Measurements from ENCODE around the gene JAG1. TPM values are rescaled to one million over a fixed set of nuclear protein-coding genes. Genes with fewer than 3 reads are reported as not detected.
"Not testable (repeated sequence)": the region's sequence is repeated elsewhere in the genome, so short reads cannot be mapped to it uniquely, and the experiment has no call there.

JAG1 gene
- total RNA-seq, 1 donor from 2014 or later, result 227 TPM

DNA sequence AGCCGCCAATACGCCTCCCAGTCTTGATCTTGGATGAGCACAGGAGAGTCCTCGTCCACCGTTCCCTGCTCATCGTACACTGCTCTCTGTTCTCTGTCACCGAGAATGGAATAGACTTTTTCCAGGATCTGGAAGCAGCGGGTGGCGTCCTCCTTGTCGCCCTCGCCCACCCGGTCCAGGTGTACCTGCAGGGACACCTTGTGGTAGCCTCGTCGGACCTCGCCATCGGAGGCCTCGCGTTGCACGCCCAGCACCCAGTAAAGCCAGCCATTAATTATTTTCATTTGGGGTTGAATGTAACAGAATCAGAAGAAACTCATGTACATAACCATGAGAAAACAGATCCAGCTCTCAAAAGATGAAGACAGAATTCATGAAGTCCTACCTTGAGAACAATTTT, 59.9 kb downstream of the JAG1 start:
- no peak for DNase-seq (ENCODE audit: low read depth in 2 of 2)

- DNase-seq (ENCODE audit: low read depth in 2 of 2), result not testable (repeated sequence)
Measured at GRCh38 chr20:10613426-10613825, 60.4 kb downstream of the JAG1 start.

DNA sequence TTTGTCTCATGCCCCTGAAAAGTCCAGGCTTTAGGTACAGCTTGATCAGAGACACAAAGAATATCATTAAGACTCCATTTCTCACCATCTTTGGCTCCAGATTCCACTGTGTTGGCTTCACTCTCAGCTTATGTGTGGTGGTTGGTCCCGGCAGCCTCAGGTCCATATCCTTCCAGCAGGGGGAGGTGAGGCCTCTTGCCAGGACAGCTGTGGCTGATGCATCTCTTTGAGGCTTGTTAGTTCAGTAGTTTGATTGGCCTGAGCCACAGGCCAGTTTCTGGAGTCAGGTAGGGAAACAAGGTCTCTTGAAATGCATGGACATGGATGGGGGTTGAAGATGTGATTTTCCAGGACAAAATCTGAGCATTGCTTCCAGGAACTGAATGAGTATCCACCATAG, 62.4 kb downstream of the JAG1 start:
- DNase-seq (ENCODE audit: low read depth in 2 of 2), result peak; percentile 64 to 76

DNA sequence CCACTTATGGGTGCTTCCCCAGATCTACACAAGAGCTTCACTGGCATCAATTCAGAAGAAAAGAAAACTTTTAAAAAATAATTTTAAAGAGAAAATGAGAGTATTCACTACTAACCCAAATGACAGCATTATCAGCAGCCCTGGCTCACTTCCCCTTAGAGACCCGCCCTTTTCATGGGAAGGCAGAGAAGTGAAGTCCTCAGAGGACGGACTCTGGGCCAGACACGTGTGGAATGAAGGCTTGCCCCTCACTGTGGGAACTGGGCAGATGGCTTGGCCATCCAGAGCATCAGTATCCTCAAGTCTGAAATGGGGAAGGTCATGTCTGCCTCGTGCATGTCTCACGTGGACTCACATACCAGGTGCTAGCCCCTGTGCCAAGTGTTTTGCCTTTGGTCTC, 63.5 kb downstream of the JAG1 start:
- no peak for DNase-seq (ENCODE audit: low read depth in 2 of 2)

DNA sequence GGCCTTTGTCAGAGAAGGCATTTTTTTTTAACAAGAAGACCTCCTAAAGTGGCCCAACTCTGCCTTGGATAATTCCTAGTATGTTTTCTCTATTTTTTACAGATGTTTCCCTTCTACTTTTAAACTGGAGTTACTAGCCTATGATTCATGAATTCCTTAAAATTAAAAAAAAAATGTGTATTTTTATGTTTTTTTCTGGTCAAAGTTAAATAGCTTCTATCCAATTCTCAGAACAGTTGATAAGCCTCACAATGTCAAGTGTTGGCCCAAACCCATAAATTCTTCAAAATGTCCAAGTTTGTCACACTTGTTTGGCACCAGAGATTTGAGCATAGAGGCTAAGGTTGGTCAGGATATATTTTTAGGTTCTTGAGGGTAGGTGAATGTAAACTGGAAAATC, 64.0 kb downstream of the JAG1 start:
- no peak for DNase-seq (ENCODE audit: low read depth in 2 of 2)

DNA sequence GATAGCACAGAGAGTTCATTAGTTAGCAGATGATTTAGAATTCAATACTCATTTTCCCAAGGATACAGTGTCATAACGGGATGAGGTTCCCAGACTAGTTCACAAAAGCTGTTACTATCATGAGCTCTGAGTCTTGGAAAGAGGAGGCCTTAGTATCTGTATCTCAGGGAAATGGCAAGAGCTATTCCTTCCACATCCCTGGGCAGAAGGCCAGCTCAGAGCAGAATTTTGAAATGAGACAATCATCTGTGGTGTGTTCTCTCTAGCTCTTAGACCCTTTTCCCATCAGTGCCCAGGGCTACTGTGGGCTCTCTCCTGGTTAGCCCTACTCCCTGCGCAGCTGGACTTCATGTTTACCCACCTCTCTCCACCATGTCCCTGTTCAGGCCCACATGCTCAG, 64.5 kb downstream of the JAG1 start:
- DNase-seq (ENCODE audit: low read depth in 2 of 2), result peak in 1 of 2 donors; percentile 43

DNA sequence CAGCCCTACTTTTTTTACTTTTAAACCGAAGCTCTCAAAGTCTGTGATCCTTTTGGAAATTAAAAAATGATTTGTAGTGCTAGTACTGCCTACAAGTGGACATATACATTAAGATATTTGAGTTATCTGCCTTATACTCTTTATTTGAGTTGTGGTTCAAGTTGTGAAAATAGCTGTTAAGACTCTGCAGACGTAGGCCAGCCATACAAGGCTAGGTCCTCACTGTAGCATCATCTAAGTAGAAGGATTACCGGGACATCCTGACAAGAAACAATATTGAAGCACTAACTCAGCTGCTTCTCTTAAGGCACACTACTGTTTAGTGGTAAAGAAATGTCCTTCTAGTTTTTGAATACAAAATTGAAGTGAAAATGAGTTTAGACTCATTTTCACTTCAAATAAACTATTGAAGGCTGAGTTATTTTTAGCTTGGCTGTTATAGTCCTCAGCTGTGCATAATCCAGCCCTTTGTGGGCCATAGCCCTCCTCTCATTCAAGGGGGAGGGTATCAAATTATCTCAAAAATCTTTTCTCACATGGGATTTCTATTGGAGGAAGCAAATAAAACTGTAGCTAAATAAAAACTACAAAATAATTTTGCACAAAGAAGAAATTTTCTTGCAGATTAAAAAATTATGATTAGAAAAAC, 68.1 kb downstream of the JAG1 start:
- no peak for DNase-seq (ENCODE audit: low read depth in 2 of 2)

DNA sequence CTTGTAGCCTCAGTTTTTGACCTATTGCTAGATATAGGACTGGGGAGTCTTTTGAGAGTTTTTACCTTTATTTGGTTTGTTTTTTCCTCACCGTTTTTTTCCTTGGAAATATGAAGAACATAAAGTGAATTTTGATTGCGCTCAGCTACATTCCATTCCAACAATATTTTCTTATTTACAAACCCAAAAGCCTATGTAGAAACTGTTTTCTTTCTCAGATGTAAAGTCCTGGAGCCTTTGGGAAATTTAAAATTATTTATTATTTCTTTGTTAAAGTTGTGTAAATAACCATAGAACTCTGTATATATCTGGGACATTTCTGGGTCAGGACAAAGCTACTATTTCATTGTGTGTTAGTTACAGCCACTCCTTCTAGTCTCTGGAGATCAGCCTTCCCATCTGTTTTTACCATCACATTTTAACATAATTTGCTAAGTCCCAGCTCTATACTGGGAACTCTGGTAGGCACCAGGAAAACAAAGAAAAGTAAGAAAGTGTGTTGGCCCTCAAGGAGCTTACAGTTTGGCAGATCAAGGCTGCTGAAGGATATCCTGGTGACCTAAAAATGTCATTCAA, 68.8 kb downstream of the JAG1 start:
- no peak for DNase-seq (ENCODE audit: low read depth in 2 of 2)

- DNase-seq (ENCODE audit: low read depth in 2 of 2), result peak; percentile 50 to 87
Measured at GRCh38 chr20:10603971-10604864, 69.6 kb downstream of the JAG1 start.

DNA sequence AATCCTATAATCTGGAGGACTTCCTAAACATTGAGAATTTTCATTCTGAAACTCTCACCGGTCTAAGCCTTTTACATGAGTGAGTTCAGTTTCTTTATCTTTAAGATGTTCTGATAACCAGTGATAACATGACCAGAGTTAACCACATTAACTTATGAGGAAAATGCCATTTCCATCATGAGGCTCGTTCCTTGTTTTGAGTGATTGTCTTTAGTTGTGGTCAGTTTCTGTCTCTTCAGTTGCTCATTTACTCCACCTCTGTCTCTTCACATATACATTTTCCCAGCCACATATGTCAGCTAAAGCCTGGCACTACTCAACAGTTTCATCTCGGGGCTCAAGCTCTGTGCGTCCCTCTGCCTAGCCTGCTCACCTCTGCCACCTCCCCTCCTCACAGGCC, 70.4 kb downstream of the JAG1 start:
- no peak for DNase-seq (ENCODE audit: low read depth in 2 of 2)

DNA sequence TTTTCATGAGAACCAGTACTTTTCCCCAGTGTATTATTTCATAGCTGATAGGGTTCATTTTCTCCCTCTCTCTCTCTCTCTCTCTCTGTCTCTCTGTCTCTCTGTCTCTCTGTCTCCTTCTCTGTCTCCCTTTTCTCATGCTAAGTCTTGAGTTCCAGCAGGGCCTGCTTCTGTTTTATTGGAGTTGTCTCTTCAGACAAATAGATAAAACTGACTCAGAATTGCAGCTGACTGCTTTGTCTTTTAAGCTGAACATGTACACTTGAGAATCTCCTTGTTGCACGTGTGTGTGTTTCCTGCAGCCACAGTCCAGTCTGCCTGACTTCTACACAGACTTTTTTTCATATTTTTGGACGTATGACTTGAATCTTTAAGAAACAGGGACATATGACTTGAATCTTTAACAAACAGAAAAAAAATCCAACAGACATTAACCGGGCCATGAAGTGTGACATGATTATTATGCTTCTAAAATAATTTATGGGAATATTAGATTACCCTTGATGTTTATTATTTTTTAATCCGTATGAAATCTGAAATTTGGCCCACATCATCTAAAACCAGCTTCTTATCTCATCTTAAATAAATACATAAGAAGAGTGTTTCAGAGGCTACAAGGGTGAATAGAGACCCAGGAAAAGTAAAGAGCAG, 71.5 kb downstream of the JAG1 start:
- DNase-seq (ENCODE audit: low read depth in 2 of 2), result no peak

DNA sequence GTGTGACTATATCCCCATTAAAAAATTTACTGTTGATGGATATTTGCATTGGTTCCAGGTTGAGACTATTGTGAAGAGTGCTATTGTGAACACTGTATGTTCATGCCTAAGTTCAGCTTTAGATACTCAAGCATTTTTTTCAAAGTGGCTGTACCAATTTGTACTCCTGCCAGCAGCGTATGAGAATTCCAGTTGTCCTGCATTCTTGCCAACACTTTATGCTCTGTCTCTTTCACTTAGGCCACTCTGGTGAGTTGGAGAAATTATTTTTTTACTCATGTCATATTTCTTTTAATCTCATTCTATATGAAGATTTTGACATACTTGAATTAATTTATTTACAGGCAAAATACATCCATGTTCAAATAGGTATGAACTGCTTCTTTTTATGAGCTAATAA, 76.2 kb downstream of the JAG1 start:
- DNase-seq (ENCODE audit: low read depth in 2 of 2), result no peak

- peak; percentile 83 to 86 for DNase-seq (ENCODE audit: low read depth in 2 of 2)
Measured at GRCh38 chr20:10596710-10597121, 77.1 kb downstream of the JAG1 start.

GRCh38 chr20:10595985-10596384, 77.8 kb downstream of the JAG1 start:
- no peak for DNase-seq (ENCODE audit: low read depth in 2 of 2)

DNA sequence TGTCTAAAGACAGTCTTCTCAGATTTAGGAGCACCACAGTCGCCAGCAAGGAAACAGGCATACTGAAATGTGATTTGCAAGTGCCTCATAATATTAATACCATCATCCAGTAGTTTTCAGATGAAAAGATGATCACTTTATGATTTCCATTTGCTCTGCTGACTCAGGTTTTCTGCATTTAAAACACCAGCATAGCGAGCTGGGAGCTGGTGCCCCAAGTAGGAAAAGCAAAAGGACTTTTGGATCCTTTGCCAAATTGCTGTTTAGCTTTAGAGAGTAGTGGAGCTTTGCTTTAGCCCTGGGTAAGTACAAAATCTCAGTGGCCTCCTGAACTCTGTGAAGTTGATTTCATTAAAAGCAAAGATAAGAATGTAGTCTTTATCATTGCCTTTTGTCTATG, 78.5 kb downstream of the JAG1 start:
- no peak for DNase-seq (ENCODE audit: low read depth in 2 of 2)

- no peak for DNase-seq (ENCODE audit: low read depth in 2 of 2)
Measured at GRCh38 chr20:10594296-10594868, 79.4 kb downstream of the JAG1 start.

DNA sequence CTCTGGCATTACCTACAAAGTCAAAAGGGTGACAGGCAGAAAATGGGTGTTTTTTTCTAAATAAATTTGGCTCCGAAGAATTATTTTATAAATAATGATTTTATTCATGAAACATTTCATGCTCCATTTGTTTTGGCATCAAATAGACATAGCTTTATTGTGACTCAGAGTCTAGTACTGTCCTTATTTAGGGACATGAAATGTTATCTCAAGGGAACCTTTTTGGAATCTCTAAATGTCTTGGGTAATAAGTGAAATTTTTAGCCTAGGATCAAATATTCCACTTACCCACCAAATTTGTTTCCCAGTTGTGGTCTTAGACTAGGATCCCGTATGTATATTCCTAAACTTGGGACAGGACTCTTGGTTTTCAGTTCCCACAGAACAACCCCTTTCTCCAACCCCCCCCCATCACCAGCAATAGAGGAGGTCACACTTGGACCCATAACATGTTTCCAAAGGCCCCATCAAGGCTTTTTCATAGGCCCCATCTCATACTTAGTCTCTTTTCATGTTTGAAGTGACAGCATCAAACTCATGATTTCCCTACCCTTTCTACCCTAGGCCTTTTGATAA, 81.8 kb downstream of the JAG1 start:
- peak in 1 of 2 donors; percentile 45 for DNase-seq (ENCODE audit: low read depth in 2 of 2)

GRCh38 chr20:10590950-10591671, 82.7 kb downstream of the JAG1 start:
- no peak for DNase-seq (ENCODE audit: low read depth in 2 of 2)

- not testable (repeated sequence) for DNase-seq (ENCODE audit: low read depth in 2 of 2)
Measured at GRCh38 chr20:10590446-10590845, 83.4 kb downstream of the JAG1 start.

Data from lung microvascular endothelial cell (primary cell).